GM12892 (cell line): ENCODE data around the gene SRGAP2B.
"Not testable (repeated sequence)": the region's sequence is repeated elsewhere in the genome, so short reads cannot be mapped to it uniquely, and the experiment has no call there.

Source experiments
- POLR2A ChIP-seq: IDR thresholded peaks from 2 replicates; pipeline ENCODE4 v1.6.1; 2011; ENCODE audit warnings: low read depth, low read length, control low read depth
- POLR2AphosphoS5 ChIP-seq: IDR thresholded peaks from 2 replicates; pipeline ENCODE4 v1.6.1; 2011; ENCODE audit warnings: low read depth, low read length, control low read depth

- TF ChIP-seq POLR2A, POLR2AphosphoS5: not testable (repeated sequence)
Observed at GRCh38 chr1:145128697-145129469, 33.8 kb upstream of the SRGAP2B start.
